ENCODE data around the gene GPR153. TPM values are rescaled to one million over a fixed set of nuclear protein-coding genes. Genes with fewer than 3 reads are reported as not detected.
A peak's percentile ranks its signal among the peaks of the same experiment; 100 is the strongest.
"Not testable (repeated sequence)": the region's sequence is repeated elsewhere in the genome, so short reads cannot be mapped to it uniquely, and the experiment has no call there.

The GPR153 gene
- polyA plus RNA-seq, result 0.06 TPM

- Mint-ChIP-seq H3K27ac (no peak within 1 kb of the TSS), H3K27me3 (peaks cover 10% of the 10 kb centered on the region), H3K4me3 (peak within 1 kb of the TSS; percentile 68 to 87 (median 82)), H3K4me1 (peaks cover 0 to 4% (median 2%) of the 10 kb centered on the region in 3 donors), H3K36me3 (peaks cover 2% of the 10 kb centered on the region), H3K9me3 (no peaks in the 10 kb centered on the region)
These were observed at the start of gene GPR153 for GRCh38 chr1:6260961-6261614. Gene GPR153 (minus strand): TSS chr1:6261098. CDS start chr1:6254905, 6,193 bp downstream.

DNA sequence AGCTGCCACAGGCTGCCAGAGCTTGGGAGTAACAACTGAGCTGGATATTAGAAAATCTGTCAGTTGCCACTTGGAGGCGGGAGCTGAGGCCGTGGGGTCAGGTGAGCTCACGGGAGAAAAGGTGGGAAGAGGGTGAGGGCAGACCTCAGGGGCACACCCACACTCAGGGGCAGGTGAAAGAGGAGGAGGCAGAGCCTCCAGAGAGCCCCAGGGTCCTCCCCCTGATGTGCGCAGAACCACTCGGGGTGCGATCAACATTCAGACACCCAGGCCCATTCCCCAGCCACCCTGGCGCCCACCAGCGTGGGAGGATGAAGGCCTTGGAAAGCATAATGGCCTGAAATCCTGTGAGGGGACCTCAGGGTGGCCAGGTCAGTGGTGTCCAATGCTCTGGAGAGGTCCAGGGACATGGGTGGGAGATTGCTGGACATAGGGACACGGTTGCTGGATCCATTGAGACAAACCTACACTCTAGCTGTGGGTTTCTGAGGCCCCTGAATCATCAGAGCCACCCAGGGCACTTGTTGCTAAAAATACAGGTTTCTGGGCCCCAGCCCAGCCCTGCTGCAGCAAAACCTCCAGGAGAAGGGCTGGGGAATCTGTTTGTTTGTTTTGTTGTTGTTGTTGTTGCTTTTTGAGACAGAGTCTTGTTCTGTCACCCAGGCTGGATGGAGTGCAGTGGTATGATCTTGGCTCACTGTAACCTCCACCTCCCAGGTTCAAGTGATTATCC is 49.4 kb upstream of the GPR153 start:
- Mint-ChIP-seq H3K4me3 (no peak overlapping the region), H3K36me3 (peaks cover 4% of the 10 kb centered on the region), H3K27ac (peak overlapping the region in 1 of 3 donors; percentile 39)

GRCh38 chr1:6309564-6309963 is 48.7 kb upstream of the GPR153 start:
- Mint-ChIP-seq H3K4me1 (peaks cover 0 to 5% (median 0%) of the 10 kb centered on the region in 3 donors), H3K9me3 (no peaks in the 10 kb centered on the region), H3K27ac (no peak overlapping the region), H3K27me3 (no peaks in the 10 kb centered on the region), H3K36me3 (peaks cover 4% of the 10 kb centered on the region), H3K4me3 (no peak overlapping the region)

More for the DNA sequence above, 49.4 kb upstream of the GPR153 start:
- no peaks in the 10 kb centered on the region for H3K27me3 Mint-ChIP-seq
- peaks cover 0 to 5% (median 0%) of the 10 kb centered on the region in 3 donors for H3K4me1 Mint-ChIP-seq
- no peaks in the 10 kb centered on the region for H3K9me3 Mint-ChIP-seq

- no peak overlapping the region for H3K27ac Mint-ChIP-seq
- no peaks in the 10 kb centered on the region for H3K27me3 Mint-ChIP-seq
- H3K4me3 Mint-ChIP-seq, result no peak overlapping the region
- peaks cover 3% of the 10 kb centered on the region for H3K36me3 Mint-ChIP-seq
- H3K4me1 Mint-ChIP-seq, result peaks cover 0 to 4% (median 0%) of the 10 kb centered on the region in 3 donors
- H3K9me3 Mint-ChIP-seq, result no peaks in the 10 kb centered on the region
These were observed 47.6 kb upstream of the GPR153 start for GRCh38 chr1:6308449-6308848.

GRCh38 chr1:6307682-6308081 is 46.8 kb upstream of the GPR153 start:
- H3K36me3 Mint-ChIP-seq, H3K27ac Mint-ChIP-seq, H3K4me1 Mint-ChIP-seq, H3K9me3 Mint-ChIP-seq, H3K4me3 Mint-ChIP-seq, H3K27me3 Mint-ChIP-seq: not testable (repeated sequence)

- no peaks in the 10 kb centered on the region for H3K9me3 Mint-ChIP-seq
- no peaks in the 10 kb centered on the region for H3K27me3 Mint-ChIP-seq
- H3K4me3 Mint-ChIP-seq, result no peak overlapping the region
- peaks cover 0 to 4% (median 0%) of the 10 kb centered on the region in 3 donors for H3K4me1 Mint-ChIP-seq
- no peak overlapping the region for H3K27ac Mint-ChIP-seq
- peaks cover 6% of the 10 kb centered on the region for H3K36me3 Mint-ChIP-seq
These were observed 46.2 kb upstream of the GPR153 start for GRCh38 chr1:6307099-6307498.

DNA sequence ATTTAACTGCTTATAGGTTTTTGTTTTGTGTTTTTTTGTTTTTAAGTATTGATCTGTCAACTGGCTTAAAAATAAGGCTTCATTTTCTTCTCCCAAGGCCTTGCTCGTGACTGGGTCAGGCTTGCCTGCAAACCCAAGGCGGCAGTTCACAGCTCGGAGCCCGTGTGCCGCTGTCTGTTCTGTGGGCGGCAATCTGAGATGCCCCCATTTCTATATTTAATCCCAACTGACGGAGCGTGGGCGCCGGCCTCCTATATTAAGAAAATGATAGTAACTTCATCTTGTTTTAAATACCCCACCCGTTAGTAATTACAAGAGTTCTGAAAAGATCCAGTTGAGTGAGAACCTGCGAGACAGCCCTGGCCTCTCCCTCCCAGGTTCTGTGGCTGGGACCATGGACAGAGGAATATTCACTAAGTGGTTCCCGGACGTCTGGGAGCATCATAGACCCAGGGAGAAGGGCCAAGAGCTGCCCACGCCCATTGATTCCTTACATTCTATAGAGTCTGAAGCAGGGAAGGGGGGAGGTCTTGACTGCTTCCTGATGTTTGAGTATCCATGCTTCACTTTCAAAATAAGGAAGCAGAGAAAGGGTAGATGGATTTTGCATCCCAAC is 42.6 kb upstream of the GPR153 start:
- peaks cover 8% of the 10 kb centered on the region for H3K36me3 Mint-ChIP-seq
- peak overlapping the region in 1 of 4 donors; percentile 70 for H3K4me3 Mint-ChIP-seq
- H3K9me3 Mint-ChIP-seq, result no peaks in the 10 kb centered on the region
- H3K27ac Mint-ChIP-seq, result no peak overlapping the region
- H3K27me3 Mint-ChIP-seq, result no peaks in the 10 kb centered on the region
- H3K4me1 Mint-ChIP-seq, result peaks cover 0 to 4% (median 0%) of the 10 kb centered on the region in 3 donors

- no peak overlapping the region for H3K27ac Mint-ChIP-seq
- peaks cover 0 to 4% (median 0%) of the 10 kb centered on the region in 3 donors for H3K4me1 Mint-ChIP-seq
- H3K27me3 Mint-ChIP-seq, result no peaks in the 10 kb centered on the region
- no peak overlapping the region for H3K4me3 Mint-ChIP-seq
- H3K36me3 Mint-ChIP-seq, result peaks cover 9% of the 10 kb centered on the region
- no peaks in the 10 kb centered on the region for H3K9me3 Mint-ChIP-seq
These were observed 41.7 kb upstream of the GPR153 start for GRCh38 chr1:6302568-6302967.

- no peak overlapping the region for H3K27ac Mint-ChIP-seq
- H3K4me3 Mint-ChIP-seq, result no peak overlapping the region
- H3K9me3 Mint-ChIP-seq, result no peaks in the 10 kb centered on the region
- no peaks in the 10 kb centered on the region for H3K27me3 Mint-ChIP-seq
- H3K36me3 Mint-ChIP-seq, result peaks cover 8% of the 10 kb centered on the region
- H3K4me1 Mint-ChIP-seq, result peaks cover 0 to 2% (median 0%) of the 10 kb centered on the region in 3 donors
These were observed 40.6 kb upstream of the GPR153 start for GRCh38 chr1:6301526-6301925.

DNA sequence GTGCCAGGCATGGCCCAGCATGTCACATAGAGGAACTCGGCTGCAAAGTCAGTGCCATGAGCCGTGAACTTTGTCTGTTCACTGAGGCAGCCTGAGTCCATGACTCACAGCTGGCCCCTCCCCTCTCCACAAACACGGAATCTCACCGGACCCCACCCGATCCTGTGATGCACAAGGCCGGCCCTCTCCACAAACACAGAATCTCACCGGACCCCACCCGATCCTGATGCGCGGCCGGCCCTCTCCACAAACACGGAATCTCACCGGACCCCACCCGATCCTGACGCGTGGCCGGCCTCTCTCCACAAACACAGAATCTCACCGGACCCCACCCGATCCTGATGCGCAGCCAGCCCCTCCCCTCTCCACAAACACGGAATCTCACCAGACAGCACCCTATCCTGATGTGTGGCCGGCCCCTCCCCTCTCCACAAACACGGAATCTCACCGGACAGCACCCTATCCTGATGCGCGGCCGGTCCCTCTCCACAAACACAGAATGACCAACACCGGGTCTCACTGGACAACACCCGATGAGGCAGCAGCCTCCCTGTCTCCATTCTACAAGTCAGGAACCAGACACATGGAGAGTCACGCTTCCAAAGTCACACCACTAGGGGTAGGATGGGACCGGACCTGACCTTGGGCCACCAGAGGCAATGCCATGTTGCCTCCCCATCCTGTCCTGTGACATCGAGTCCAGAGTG is 39.6 kb upstream of the GPR153 start:
- Mint-ChIP-seq H3K4me3 (no peak overlapping the region), H3K27ac (no peak overlapping the region), H3K27me3 (no peaks in the 10 kb centered on the region), H3K36me3 (peaks cover 8% of the 10 kb centered on the region), H3K4me1 (no peaks in the 10 kb centered on the region), H3K9me3 (no peaks in the 10 kb centered on the region)

- no peaks in the 10 kb centered on the region for H3K4me1 Mint-ChIP-seq
- no peak overlapping the region for H3K4me3 Mint-ChIP-seq
- no peaks in the 10 kb centered on the region for H3K9me3 Mint-ChIP-seq
- no peak overlapping the region for H3K27ac Mint-ChIP-seq
- H3K27me3 Mint-ChIP-seq, result no peaks in the 10 kb centered on the region
- H3K36me3 Mint-ChIP-seq, result peaks cover 8% of the 10 kb centered on the region
These were observed 38.8 kb upstream of the GPR153 start for GRCh38 chr1:6299557-6300165.

DNA sequence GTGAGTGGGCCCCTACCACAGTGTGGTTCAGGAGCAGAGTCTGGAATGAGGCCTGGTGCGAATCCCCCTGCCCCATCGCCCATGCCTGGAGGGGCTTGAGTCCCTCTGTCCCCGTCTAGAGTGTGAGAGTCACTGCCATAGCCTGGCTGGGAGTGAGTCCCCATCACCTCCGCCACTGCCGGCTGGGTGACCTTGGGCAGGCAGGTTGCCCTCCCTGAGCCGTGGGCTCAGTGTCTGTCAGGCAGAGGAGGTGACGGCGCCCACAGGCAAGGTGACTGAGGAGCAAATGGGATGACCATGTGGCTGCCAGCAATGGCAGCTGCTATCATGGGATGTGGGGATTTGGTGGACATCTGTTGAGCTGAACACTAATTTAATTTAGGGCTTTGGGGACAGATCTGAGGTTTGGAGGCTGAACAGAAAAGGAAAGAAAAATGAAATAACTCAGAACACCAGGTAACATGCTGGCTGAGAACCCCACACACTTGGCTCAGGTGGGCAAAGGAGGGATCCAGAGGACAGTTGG is 38.1 kb upstream of the GPR153 start:
- H3K36me3 Mint-ChIP-seq, result peaks cover 8% of the 10 kb centered on the region
- H3K4me3 Mint-ChIP-seq, result no peak overlapping the region
- no peaks in the 10 kb centered on the region for H3K27me3 Mint-ChIP-seq
- peak overlapping the region in 1 of 3 donors; percentile 57 for H3K27ac Mint-ChIP-seq
- peaks cover 0 to under 1% (median 0%) of the 10 kb centered on the region in 3 donors for H3K4me1 Mint-ChIP-seq
- H3K9me3 Mint-ChIP-seq, result no peaks in the 10 kb centered on the region

- Mint-ChIP-seq H3K36me3 (peaks cover 8% of the 10 kb centered on the region), H3K9me3 (no peaks in the 10 kb centered on the region), H3K27me3 (no peaks in the 10 kb centered on the region), H3K4me1 (peaks cover 0 to 2% (median 0%) of the 10 kb centered on the region in 3 donors), H3K4me3 (no peak overlapping the region), H3K27ac (peak overlapping the region in 1 of 3 donors; percentile 57)
These were observed 37.6 kb upstream of the GPR153 start for GRCh38 chr1:6298530-6298929.

- H3K27ac Mint-ChIP-seq, result no peak overlapping the region
These were observed 35.0 kb upstream of the GPR153 start for GRCh38 chr1:6295910-6296309.

More at GRCh38 chr1:6295910-6296309, 35.0 kb upstream of the GPR153 start:
- no peaks in the 10 kb centered on the region for H3K27me3 Mint-ChIP-seq
- H3K9me3 Mint-ChIP-seq, result no peaks in the 10 kb centered on the region
- H3K4me3 Mint-ChIP-seq, result no peak overlapping the region
- peaks cover 5% of the 10 kb centered on the region for H3K36me3 Mint-ChIP-seq
- peaks cover 0 to 2% (median 0%) of the 10 kb centered on the region in 3 donors for H3K4me1 Mint-ChIP-seq
